Measurements from ENCODE around the gene TBC1D20. TPM values are rescaled to one million over a fixed set of nuclear protein-coding genes. Genes with fewer than 3 reads are reported as not detected.

TBC1D20 gene
- total and polyA plus RNA-seq, 2 donors from 2014 or later, result 19.5 to 26.2 TPM

DNA sequence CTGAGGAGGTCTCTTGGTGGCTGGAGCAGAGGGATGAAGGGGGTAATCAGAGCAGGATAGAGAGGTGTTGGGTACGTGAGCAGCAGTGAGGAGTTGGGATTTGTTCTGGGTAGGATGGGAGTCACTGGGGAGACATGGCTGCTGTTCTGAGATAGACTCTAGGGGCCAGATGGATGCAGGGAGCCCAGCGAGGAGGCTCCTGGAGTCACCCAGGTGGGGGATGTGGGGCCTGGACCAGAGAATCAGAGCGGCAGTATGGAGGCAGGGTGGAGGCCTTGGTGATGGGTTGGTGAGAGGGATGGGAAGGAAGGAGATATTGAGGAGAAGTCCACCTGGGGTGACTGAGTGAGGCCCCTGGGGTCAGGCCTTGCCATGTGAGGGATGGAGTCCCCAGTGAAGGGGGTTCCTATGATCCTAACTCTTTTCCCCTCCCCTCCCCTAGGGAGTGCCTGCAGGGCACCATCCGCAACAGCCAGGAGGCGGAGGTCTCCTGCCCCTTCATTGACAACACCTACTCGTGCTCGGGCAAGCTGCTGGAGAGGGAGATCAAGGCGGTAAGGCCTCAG is 40.6 kb downstream of the TBC1D20 start:
- Histone ChIP-seq H3K9me3 (ENCODE audit: control insufficient read depth in 2 of 3, insufficient read depth in 1 of 3, low read length in 3 of 3) (no peaks in the 10 kb centered on the region), H3K36me3 (ENCODE audit: control insufficient read depth in 2 of 3, insufficient read depth in 3 of 3, low read length in 3 of 3) (peaks cover 3 to 21% (median 18%) of the 10 kb centered on the region in 3 donors), H3K27ac (ENCODE audit: low read depth in 2 of 2, low read length in 2 of 2) (no peak overlapping the region), H3K4me1 (ENCODE audit: control insufficient read depth in 2 of 3, insufficient read depth in 2 of 3, low read depth in 1 of 3, low read length in 3 of 3) (no peaks in the 10 kb centered on the region), H3K4me3 (ENCODE audit: low read length in 3 of 3) (no peak overlapping the region), H3K27me3 (ENCODE audit: control insufficient read depth, insufficient read depth, low read length) (no peaks in the 10 kb centered on the region), H3K9ac (ENCODE audit: low read length in 3 of 3) (no peak overlapping the region)
- TF ChIP-seq, protein P1, sequence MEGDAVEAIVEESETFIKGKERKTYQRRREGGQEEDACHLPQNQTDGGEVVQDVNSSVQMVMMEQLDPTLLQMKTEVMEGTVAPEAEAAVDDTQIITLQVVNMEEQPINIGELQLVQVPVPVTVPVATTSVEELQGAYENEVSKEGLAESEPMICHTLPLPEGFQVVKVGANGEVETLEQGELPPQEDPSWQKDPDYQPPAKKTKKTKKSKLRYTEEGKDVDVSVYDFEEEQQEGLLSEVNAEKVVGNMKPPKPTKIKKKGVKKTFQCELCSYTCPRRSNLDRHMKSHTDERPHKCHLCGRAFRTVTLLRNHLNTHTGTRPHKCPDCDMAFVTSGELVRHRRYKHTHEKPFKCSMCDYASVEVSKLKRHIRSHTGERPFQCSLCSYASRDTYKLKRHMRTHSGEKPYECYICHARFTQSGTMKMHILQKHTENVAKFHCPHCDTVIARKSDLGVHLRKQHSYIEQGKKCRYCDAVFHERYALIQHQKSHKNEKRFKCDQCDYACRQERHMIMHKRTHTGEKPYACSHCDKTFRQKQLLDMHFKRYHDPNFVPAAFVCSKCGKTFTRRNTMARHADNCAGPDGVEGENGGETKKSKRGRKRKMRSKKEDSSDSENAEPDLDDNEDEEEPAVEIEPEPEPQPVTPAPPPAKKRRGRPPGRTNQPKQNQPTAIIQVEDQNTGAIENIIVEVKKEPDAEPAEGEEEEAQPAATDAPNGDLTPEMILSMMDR (IDR thresholded peaks at IDR 0.05; ENCODE audit: borderline replicate concordance, extremely low read depth, insufficient read depth), result no peak
- no peak for DNase-seq
- intact Hi-C loops (cut with DNase I), result no loop called here
- no peak for FAIRE-seq

DNA sequence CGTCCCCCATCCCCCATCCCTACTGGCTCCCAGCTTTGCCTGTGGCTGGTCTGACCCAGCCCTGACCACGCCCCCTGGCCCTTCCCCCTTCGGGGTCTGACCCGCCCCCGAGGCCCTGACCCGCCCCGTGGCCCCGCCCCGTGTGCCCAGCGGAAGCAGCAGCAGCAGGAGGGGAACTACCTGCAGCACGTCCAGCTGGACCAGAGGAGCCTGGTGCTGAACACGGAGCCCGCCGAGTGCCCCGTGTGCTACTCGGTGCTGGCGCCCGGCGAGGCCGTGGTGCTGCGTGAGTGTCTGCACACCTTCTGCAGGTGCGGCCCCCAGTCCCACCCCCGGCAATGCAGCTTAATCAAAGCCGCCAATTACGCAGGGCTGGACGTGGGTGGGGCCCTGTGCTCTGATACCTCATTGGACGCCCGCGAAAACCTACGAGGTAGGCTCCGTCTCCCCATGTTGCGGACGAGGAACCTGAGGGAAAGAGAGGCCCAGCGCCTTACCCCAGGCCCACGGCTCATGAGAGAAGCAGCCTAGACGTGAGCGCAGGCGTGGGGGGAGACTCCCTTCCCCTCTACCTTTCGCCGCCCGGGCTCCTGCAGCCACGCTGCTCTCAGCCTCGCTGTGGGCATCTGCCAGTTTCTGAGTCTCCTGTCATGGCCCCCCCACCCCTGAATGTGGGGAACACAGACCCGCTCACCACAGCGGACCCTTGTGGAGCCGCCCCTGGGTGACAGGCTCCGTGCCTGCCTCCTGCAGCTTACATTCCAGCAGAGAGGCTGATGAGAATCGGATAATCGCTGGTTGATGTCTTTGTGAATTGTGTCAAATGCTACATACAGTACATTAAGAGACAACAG is 41.4 kb downstream of the TBC1D20 start:
- Histone ChIP-seq H3K27ac (ENCODE audit: low read depth in 2 of 2, low read length in 2 of 2) (no peak overlapping the region), H3K27me3 (ENCODE audit: control insufficient read depth, insufficient read depth, low read length) (no peaks in the 10 kb centered on the region), H3K4me3 (ENCODE audit: low read length in 3 of 3) (no peak overlapping the region), H3K4me1 (ENCODE audit: control insufficient read depth in 2 of 3, insufficient read depth in 2 of 3, low read depth in 1 of 3, low read length in 3 of 3) (no peaks in the 10 kb centered on the region), H3K9me3 (ENCODE audit: control insufficient read depth in 2 of 3, insufficient read depth in 1 of 3, low read length in 3 of 3) (no peaks in the 10 kb centered on the region), H3K9ac (ENCODE audit: low read length in 3 of 3) (no peak overlapping the region), H3K36me3 (ENCODE audit: control insufficient read depth in 2 of 3, insufficient read depth in 3 of 3, low read length in 3 of 3) (peaks cover 3 to 21% (median 18%) of the 10 kb centered on the region in 3 donors)
- FAIRE-seq (no peak), DNase-seq (no peak)
- TF ChIP-seq, protein P1 (IDR thresholded peaks at IDR 0.05; ENCODE audit: borderline replicate concordance, extremely low read depth, insufficient read depth), result no peak
- intact Hi-C loops (cut with DNase I), result no loop called here

DNA sequence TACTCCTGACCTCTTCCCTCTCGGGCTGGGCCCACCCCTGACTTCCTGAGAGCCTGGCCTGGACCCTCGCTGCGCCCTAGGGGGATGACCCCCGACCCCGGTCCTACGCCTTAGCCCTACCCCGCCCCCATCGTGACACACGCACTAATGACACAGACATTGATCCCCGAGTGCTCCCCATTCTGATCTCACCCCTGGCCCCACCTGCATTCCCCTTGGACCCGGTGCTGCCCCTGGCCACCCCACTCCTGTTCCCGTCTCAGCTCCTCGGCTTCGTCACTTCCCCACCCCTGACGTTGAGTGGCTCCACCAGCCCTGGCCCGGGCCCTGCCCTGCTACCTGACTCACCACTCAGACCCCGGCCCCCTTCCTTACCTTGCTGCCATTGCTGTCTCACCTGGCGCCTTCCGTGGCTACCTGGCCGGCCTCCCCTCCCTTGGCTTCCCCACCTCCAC is 42.1 kb downstream of the TBC1D20 start:
- Histone ChIP-seq H3K27me3 (ENCODE audit: control insufficient read depth, insufficient read depth, low read length) (no peaks in the 10 kb centered on the region), H3K4me1 (ENCODE audit: control insufficient read depth in 2 of 3, insufficient read depth in 2 of 3, low read depth in 1 of 3, low read length in 3 of 3) (no peaks in the 10 kb centered on the region), H3K4me3 (ENCODE audit: low read length in 3 of 3) (no peak overlapping the region), H3K9me3 (ENCODE audit: control insufficient read depth in 2 of 3, insufficient read depth in 1 of 3, low read length in 3 of 3) (no peaks in the 10 kb centered on the region), H3K36me3 (ENCODE audit: control insufficient read depth in 2 of 3, insufficient read depth in 3 of 3, low read length in 3 of 3) (peaks cover 3 to 21% (median 18%) of the 10 kb centered on the region in 3 donors), H3K9ac (ENCODE audit: low read length in 3 of 3) (no peak overlapping the region), H3K27ac (ENCODE audit: low read depth in 2 of 2, low read length in 2 of 2) (no peak overlapping the region)
- FAIRE-seq, result no peak
- DNase-seq, result no peak
- TF ChIP-seq, protein P1 (IDR thresholded peaks at IDR 0.05; ENCODE audit: borderline replicate concordance, extremely low read depth, insufficient read depth), result no peak
- intact Hi-C loops (cut with DNase I), result no loop called here

Measured in kidney (tissue), 14 donors.